HG02798 (cell line): ENCODE results near the gene GABRD.

Experiments used
- ATAC-seq: cut with Tn5 transposase; IDR thresholded peaks from one replicate; pipeline ENCODE4 v1.9.1; 2021; ENCODE audit warnings: mild to moderate bottlenecking; ENCODE audit not compliant: unreplicated experiment, poor library complexity

The GABRD gene

DNA sequence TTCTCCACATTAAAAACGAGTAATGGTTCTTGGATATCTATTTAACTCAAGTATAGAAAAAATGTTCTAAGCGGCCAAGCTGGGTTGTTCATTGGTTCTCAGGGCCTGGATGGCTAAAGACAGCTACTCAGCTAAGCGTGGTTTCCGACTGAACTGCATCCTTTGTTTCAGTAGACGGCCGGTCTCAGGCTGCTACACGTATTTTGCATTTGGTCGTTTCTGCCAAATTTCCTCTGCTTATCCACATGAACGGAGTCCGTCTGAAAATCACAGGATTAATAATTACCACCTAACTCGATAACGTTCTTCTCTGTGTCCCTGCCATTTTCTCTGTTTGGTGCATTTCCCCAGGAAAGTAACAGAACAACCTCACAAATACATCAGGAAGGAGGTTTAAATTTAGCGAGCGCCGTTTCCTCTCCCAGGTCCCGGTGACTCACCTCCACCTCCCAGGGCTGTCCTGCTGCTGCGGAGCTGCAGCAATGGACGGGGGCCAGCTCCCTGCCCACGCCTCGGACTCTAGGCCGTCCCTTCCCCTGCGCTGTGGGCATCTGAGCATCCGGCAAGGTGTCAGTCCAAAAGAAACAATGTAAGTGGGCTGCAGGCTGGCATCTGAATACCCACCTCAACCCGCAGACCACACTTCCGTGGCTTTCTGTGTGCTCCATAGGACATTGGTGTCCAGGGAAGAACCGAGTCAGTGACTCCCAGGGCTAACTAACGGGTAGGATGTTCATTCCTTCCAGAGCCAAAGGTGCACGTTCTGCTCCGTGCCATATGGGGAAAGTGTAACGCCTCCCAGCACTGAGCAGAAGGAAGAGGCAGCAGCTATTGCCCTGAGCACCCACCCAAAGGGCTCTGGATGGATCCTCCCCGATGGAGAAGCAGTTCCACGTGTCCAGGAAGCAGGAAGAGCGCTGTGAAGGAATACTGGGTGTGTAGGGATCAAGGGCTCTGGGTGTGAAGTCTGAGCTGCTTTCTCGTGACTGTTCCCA, 4.1 kb upstream of the GABRD start:
- no peak for ATAC-seq

DNA sequence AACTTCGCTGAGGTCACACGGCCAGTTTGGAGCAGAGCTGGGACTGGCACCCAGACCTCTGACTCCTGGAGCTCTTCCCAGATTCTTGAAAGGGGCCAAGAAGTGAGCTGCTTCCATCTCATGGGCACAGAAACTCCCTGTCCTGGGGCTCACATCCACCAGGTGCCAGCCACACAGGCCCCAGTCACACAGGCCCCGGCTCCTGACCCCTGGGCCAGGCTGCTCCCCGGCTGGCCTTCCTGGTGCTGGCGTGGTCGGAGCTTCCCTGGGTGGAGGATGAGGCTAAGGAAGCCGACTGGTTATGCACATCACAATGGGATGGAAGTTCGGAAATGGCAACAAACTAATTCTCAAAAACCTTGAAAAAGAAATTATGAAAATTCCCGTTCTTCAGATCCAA, 3.0 kb upstream of the GABRD start:
- no peak for ATAC-seq

DNA sequence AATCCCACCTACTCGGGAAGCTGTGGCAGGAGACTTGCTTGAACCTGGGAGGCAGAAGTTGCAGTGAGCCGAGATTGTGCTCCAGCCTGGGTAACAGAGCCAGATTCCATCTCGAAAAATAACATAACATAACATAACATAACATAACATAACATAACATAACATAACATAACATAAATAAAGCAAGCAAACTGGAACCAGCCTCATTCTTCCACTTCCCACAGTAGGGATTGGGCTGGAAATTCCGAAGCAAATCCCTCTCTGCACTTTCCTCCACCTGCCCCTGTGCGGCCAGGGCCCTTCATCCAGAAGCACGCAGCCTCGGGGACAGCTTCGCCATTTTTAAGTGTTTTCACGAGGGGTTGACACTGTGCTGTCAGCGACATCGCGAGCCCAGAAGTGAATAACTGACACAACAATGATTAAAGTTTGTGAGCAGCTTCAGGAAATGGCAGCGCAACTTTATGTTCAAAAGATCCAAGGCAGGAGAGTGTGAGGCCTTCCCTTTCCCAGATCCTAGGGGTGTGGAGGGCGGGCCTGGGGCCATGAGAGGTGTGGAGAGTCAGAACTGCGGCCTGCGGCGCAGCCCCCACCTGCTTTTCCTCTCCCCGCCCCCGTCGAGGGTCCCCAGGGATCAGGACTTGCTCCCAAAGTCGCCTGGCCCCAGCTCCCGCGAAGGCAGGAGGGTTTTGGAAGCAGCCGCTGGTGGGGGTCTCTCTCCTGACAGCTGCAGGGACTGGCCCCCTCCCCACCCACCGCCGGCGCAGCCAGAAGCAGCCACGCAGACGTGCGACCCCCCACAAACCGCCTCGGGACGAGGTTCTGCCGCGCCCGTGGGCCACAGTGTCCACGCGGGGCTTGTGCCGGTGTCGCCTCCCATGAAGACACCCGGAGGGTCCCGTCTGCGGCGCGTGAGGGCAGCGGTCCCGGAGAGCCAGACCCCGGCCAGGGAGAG, 651 bp upstream of the GABRD start:
- no peak for ATAC-seq

DNA sequence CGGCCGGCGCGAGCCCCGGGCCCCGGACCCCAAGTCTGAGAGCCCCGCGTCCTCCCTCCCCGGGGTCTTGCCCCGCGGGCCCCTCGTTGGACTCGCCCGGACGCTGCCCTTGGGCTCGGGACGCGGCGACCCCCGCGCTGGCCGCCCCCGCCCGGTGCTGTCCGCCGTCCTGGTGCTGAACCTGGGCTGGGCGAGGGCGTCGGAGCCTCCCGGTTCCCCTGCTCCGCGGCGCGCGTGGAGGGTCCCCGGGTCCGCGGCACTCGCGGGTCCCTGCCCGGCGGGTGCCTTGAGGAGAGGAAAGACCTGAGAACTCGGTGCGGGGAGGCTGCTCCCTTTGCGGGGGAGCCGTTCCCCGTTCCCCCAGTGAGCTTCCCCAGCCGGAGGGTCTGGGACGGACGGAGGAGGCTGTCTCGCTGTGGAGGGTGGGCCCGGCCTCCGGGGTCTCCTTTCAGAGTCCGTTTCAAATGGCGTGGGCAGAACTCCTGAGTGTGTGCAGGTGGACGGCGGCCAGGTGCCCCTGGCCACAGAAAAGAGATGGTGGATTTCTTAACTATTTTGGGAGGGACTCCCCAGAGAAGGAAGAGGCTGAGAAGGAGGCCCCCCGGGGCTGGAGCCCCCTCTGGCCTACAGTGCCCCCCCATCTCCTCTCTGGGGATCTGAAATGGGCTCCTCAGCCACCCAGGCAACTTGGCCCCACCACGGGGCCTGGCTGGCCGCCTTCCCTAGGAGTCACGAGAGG, 595 bp downstream of the GABRD start:
- ATAC-seq, result no peak

DNA sequence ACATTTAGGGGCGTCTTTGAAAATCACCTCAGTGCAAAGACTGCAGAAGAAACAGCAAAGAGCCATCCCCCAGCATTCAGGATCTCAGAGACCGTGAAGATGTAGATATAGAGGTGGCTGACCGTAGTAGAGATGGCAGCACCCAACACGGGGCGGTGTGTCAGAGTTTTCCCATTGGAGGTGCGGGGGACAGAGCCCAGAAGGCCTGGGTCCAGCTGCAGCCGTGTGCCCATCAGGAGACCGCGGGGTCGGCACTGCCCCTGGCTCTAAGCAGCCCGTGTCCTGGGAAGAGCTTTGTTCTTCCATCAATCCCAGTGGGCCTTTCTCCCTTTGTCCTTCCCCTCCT, 1.1 kb downstream of the GABRD start:
- ATAC-seq, result no peak

DNA sequence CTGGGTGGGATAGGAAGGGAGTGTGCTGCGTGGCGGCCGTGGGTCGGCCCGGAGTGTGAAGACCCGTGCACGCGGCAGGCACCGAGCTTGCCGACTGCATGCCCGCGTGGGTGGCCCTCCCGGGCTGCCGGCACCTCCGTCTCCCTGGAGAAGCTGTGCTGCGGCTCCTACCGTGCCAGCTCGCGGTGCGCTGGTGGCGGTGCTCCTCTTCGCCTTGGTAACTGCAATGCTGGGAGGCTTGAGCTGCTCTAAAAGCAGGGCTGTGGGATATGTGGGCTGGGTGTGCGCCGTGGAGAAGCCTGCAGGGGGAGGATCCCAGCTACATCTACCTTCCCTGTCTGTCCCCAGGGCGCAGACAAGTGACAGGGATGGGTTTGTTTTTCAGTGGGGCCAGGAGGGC, 2.4 kb downstream of the GABRD start:
- ATAC-seq, result no peak

DNA sequence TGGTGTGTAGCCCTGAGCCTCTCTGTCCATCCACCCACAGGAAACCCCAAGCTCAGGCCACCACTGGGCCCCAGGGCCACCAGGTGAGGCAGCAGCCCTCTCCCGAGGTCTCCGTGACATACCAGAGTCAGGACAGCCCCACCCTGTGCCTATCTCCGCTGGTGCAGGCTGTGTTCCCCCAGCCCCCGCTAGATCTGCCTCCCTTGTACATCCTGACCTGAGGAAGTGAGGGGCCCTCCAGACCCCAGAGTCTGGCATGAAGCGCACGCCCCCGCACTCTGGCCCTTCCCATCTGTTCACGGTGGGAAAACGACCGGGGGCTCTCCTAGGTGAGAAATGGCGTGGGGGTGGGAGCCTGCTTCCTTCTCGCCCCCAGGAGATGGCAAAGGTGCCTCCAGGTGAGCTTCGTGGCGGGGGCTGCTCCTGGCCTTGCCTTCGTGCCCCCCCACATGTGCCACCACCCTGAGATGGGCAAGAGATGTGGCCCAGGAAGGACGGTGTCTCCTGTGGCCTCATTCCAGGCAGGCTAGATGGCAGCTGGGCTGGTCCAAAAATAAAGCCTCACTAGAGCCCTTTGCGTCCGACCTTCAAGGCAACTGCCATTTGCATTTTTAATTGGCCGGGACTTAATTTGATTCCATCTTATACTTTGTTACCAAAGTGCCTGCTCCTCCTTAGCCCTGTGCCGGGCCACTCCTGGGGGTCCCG, 3.1 kb downstream of the GABRD start:
- ATAC-seq, result no peak

DNA sequence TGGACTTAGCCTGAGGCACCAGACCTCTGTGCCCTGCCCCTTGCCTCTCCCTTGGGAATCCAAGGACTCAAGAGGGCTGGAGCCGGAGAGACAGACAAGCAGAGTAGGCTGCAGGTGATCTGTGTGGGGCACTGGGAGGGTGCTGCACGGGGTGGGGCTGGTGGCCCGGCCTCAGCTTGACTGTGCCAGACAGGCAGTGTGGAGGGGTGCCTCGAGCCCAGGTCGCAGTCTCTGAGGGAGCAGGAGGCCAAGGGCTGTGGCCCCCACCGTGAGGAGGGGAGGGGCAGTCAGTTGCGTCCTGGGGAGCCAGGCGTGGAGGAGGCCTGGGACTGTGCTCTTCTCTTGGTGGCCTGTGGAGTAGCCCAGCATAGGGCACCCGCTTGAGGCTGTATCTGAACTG, 4.0 kb downstream of the GABRD start:
- no peak for ATAC-seq

GRCh38 chr1:2024451-2024850, 5.3 kb downstream of the GABRD start:
- ATAC-seq, result no peak

GRCh38 chr1:2024887-2025286, 5.7 kb downstream of the GABRD start:
- no peak for ATAC-seq

DNA sequence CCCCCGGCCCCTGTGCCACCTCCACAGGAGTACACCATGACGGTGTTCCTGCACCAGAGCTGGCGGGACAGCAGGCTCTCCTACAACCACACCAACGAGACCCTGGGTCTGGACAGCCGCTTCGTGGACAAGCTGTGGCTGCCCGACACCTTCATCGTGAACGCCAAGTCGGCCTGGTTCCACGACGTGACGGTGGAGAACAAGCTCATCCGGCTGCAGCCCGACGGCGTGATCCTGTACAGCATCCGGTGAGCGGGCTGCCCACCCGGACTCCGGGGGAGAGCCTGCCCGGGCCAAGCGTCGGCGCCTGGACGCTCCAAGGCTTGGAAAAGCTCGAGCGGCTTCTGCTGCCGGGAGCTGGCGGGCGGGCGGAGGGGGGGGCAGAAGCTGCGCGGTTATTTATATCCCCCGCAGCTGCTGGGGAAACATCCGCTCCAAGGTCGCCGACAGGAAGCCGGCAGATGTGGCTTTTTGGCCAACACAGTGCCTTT, 6.4 kb downstream of the GABRD start:
- no peak for ATAC-seq

DNA sequence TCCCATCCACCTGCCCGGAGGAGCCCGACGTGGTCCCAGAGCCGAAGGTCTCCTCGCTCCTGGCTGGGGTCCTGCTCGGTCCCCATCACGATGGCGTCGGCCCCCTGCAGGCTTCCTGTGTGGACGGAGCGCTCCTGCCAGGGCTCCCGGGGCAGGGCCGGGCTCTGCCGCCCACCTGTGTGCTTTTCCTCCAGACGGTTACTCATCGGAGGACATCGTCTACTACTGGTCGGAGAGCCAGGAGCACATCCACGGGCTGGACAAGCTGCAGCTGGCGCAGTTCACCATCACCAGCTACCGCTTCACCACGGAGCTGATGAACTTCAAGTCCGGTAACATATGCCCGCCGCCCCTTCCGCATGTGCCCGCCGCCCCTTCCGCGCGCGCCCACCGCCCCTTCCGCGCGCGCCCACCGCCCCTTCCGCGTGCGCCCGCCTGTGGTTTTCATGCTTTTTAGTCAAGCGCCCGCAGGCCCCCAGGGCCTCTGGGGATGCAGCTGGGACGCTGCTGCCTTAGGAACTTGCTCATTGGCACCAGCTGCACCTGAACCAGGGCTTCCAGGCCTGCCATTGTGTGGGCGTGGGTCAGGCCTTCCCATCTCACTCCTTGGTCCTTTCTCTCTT, 8.9 kb downstream of the GABRD start:
- no peak for ATAC-seq

- no peak for ATAC-seq
These were observed 9.9 kb downstream of the GABRD start for GRCh38 chr1:2028870-2029560.

- no peak for ATAC-seq
These were observed 10.4 kb downstream of the GABRD start for GRCh38 chr1:2029561-2029960.

DNA sequence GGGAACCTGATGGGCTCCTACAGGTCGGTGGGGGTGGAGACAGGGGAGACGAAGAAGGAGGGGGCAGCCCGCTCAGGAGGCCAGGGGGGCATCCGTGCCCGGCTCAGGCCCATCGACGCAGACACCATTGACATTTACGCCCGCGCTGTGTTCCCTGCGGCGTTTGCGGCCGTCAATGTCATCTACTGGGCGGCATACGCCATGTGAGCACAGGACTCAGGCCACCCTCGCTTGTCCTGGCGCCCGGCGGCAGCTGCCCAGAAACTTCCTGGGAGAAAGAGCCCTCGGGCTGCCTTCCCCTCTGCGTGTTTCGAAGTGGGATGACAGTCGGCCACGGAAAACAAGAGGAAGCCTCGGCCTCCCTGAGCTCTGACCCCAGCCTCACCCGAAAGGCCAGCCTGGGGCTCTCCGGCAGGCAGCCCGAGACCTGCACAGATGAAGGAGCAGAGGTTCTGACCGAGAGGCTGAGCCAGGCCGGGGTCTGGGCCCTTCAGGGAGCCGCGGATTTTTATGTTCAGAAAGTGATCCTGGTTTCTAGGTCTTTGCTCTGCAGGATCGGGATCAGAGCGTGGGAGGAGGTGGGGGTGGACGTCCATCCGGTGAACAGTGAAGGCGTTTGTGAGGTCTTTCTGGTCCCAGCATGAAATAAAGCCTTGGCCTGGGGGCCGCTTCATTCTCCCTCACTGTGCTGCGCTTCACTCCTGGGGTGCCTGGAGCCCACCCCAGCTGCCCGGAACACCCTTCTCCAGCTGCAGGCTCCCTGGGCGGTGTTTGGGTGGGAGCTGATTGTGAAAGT, 11.1 kb downstream of the GABRD start:
- ATAC-seq, result no peak

GRCh38 chr1:2031546-2032540, 12.7 kb downstream of the GABRD start:
- no peak for ATAC-seq

- no peak for ATAC-seq
These were observed 13.6 kb downstream of the GABRD start for GRCh38 chr1:2032737-2033136.
